Fibroblast of pulmonary artery (primary cell): Measurements from ENCODE around the gene KMT2D.

Source experiments
- DNase-seq: peaks from one replicate; pipeline ENCODE4 v3.0.0-alpha.2; 2010; ENCODE audit warnings: low read depth
- H3K4me3 ChIP-seq: replicated peaks from 2 replicates; pipeline ENCODE4 v1.5.1; 2011; ENCODE audit warnings: low read depth, mild to moderate bottlenecking, control low read depth, low read length, moderate library complexity
- TF ChIP-seq, protein P1 (sequence below): IDR thresholded peaks from 2 replicates; pipeline ENCODE4 v1.5.1; 2011; ENCODE audit warnings: mild to moderate bottlenecking, control low read depth, low read length, inconsistent platforms; ENCODE audit errors: missing control alignments

Gene KMT2D

DNA sequence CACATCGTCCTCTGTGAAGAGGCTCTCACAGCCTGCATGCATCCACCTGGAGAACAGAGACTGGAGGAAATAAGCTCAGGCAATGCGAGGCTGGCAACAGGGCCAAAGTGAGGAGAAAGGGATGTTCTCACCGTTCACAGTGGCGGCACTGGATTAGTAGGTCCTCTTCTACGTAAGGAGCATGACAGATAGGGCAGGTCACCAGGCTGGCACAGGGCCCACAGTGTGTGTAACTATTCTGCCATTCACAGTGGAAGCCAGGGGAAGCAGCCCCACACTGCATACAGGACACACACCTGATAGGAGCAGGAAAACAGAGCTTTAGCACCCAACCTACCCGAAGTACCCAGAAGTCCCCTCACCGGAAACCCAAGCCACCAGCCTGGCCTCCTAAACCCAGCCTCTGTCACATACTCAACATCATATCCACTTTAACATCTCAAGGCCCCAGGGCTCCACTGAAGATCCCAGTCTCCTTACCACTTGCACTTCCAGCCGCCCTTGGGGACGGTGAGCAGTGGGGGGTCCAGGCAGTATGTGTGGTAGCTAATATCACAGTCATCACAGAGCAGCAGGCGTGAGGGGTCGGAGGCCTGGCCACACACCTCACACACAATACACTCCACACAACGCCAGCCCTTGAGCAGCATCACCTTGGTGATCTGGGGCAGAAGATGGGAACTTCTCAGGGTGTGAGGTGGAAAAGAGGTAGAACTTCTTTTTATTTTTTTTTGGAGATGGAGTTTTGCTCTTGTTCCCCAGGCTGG is 14.3 kb downstream of the KMT2D start:
- no peak overlapping the region for H3K4me3 ChIP-seq
- DNase-seq: no peak
- TF ChIP-seq, protein P1, sequence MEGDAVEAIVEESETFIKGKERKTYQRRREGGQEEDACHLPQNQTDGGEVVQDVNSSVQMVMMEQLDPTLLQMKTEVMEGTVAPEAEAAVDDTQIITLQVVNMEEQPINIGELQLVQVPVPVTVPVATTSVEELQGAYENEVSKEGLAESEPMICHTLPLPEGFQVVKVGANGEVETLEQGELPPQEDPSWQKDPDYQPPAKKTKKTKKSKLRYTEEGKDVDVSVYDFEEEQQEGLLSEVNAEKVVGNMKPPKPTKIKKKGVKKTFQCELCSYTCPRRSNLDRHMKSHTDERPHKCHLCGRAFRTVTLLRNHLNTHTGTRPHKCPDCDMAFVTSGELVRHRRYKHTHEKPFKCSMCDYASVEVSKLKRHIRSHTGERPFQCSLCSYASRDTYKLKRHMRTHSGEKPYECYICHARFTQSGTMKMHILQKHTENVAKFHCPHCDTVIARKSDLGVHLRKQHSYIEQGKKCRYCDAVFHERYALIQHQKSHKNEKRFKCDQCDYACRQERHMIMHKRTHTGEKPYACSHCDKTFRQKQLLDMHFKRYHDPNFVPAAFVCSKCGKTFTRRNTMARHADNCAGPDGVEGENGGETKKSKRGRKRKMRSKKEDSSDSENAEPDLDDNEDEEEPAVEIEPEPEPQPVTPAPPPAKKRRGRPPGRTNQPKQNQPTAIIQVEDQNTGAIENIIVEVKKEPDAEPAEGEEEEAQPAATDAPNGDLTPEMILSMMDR: no peak

DNA sequence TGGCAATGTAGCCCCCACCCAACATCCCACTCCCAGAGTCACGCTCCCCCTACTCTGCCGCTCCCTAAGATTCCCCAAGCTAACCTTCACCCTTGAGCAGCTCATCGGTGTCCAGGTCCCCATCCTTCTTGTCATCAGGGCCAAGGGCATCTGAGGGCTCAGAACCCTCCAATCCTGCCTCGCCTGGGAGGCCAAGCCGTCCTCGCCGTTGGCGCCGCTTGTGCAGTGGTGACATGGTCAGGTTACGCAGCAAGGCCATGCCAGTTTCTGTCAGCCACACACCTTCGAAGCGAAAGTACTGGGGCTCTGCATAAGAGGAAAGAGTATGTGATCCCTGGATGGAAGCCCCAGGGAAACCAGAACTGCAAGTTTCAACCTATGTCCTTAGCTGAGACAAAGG is 15.9 kb downstream of the KMT2D start:
- H3K4me3 ChIP-seq: no peak overlapping the region
- DNase-seq: no peak
- TF ChIP-seq, protein P1: no peak

DNA sequence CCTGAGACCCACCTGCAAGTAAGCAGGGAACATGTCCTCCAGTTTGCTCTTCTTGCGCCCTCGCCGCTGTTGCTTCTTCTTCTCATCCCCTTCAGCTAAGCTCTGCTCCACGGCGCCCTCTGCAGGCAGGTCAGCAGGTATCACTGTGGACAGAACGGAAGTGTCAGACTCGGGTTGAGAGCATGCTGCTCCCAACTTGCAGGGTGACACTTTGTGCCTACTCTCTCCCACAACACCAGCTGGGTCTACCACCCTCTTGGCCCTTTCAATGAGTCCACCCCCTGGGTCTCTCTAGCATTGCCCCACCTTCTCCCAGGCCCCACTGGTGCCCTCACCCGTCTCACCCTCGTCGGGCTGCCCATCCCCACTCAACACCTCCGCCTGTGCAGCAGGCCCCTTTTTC is 16.7 kb downstream of the KMT2D start:
- H3K4me3 ChIP-seq: no peak overlapping the region
- peak; percentile 66 for DNase-seq
- TF ChIP-seq, protein P1: peak; percentile 76

DNA sequence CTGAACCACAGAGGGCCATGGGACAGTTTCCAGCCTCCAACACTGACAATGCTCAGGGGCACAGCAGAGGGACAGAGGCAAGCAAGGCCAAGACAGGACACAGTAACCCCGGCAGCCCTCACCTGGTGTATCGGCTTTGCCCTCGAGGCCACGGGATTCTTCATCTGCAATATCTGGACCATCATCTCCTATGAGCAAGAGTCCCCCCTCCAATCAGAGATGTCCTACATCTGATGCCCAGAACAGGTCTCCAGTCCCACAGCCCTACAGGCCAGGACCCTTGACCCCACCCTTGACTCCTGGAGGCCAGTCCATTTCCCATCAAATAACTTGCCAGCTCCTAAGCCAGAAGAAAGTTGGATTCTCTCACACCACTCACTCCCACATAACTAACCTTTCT is 17.4 kb downstream of the KMT2D start:
- no peak overlapping the region for H3K4me3 ChIP-seq
- TF ChIP-seq, protein P1: no peak
- no peak for DNase-seq

DNA sequence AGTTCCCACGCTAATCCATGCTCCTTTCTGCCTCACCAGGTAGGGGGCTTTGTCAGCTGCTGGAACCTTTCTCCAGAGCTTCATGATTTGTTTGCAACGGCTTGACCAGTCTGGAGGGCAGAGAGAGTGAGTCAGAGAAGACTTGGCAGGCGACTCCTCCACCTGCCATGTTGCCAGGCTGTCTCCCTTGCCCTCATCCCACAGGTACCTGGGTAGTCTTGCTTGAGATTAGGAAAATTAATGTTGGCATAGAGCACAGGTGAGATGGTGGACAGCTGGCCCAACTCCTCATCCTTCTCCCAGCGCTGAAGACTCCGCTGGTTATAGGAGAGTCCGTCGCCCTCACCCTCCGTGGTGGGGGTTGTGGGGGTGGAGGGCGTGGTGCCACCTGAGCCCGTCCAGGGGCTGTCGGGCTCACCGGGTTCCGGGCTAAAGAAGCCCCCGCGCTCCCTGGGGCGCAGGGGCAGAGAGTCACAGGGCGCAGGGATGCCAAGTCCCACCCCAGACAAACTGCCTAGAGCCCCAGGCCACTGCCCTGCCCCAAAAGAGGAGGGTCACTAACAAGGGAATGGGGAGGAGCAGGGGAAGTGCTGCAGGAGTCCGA is 18.6 kb downstream of the KMT2D start:
- H3K4me3 ChIP-seq: no peak overlapping the region
- TF ChIP-seq, protein P1: no peak
- no peak for DNase-seq

DNA sequence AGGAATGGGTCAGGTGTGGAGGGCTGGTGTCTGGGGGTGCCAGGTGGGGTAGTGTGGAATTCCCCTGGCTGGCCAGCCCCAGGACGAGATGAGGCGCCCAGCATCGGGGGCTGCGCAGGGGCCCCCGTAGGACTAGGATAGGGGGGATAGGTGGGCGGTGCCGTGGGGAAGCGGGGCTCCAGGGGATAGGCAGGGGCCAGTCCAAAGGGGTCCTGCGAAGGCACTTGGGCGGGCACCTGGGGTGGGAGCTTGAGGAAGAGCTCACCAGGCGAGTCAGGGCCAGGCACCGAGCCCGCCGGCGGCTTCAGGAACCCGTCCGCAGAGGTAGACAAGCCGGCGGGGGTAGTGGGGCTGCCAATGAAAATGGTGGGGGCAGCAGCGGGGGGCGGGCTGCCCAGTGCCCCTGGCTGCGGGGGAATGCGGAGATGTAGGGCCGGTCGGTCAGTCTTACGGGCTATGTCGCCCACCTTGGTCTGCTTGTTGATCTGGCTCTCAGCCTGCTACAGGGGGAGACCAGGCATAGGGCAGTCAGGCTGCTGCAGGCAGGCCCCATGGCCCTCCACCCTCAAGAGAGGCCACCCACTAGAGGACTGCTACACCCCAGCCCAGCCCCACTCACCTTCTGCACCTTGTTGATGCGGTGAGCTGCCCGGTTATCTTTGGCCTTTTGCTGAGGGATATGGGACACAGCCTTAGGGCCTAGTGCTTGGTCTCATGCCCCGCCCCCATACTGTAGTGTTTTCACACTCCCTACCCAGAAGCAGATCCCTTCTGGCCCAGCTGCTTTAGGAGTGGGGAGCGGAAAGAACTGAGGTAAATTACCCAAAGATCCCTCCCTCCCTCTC is 19.3 kb downstream of the KMT2D start:
- no peak for DNase-seq
- TF ChIP-seq, protein P1: no peak
- no peak overlapping the region for H3K4me3 ChIP-seq
